ENCODE results near the gene MRAP2.

- TF ChIP-seq, protein P1, sequence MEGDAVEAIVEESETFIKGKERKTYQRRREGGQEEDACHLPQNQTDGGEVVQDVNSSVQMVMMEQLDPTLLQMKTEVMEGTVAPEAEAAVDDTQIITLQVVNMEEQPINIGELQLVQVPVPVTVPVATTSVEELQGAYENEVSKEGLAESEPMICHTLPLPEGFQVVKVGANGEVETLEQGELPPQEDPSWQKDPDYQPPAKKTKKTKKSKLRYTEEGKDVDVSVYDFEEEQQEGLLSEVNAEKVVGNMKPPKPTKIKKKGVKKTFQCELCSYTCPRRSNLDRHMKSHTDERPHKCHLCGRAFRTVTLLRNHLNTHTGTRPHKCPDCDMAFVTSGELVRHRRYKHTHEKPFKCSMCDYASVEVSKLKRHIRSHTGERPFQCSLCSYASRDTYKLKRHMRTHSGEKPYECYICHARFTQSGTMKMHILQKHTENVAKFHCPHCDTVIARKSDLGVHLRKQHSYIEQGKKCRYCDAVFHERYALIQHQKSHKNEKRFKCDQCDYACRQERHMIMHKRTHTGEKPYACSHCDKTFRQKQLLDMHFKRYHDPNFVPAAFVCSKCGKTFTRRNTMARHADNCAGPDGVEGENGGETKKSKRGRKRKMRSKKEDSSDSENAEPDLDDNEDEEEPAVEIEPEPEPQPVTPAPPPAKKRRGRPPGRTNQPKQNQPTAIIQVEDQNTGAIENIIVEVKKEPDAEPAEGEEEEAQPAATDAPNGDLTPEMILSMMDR (IDR thresholded peaks at IDR 0.05) = no peak
- no peak for TF ChIP-seq ZFX (IDR thresholded peaks at IDR 0.05; ENCODE audit: borderline replicate concordance)
Measured at GRCh38 chr6:84135291-84135690, 101.7 kb downstream of the MRAP2 start.

Measured in 22Rv1 (cell line).